Smooth muscle cell (in vitro differentiated cells): ENCODE data around the gene FSIP1. TPM values are rescaled to one million over a fixed set of nuclear protein-coding genes. Genes with fewer than 3 reads are reported as not detected.

ENCODE experiments used
- DNase-seq: peaks from one replicate; lab custom pipeline; 2025; ENCODE audit not compliant: unreplicated experiment; lab: John Stamatoyannopoulos, UW
- H2AFZ ChIP-seq: fragments of 200-600 bp; sonication (generic); 2 replicates; pipeline ENCODE4 v1.6.0; 2016; ENCODE audit warnings: antibody characterized with exemption, low read depth, mild to moderate bottlenecking
- H3F3A ChIP-seq: fragments of 200-600 bp; sonication (generic); 2 replicates; pipeline ENCODE4 v1.6.0; 2017; ENCODE audit warnings: antibody characterized with exemption, low read depth
- H3K27ac ChIP-seq: fragments of 200-600 bp; sonication (generic); 2 replicates; pipeline ENCODE4 v1.5.1; 2016; ENCODE audit warnings: low read depth, mild to moderate bottlenecking
- H3K27me3 ChIP-seq: fragments of 200-600 bp; sonication (generic); 2 replicates; pipeline ENCODE4 v1.6.1; 2016; ENCODE audit warnings: low read depth, mild to moderate bottlenecking
- H3K36me3 ChIP-seq: fragments of 200-600 bp; sonication (generic); 2 replicates; pipeline ENCODE4 v1.5.1; 2016; ENCODE audit warnings: low read depth
- H3K4me1 ChIP-seq: fragments of 200-600 bp; sonication (generic); 2 replicates; pipeline ENCODE4 v1.5.1; 2016; ENCODE audit warnings: low read depth
- H3K4me2 ChIP-seq: fragments of 200-600 bp; sonication (generic); 2 replicates; pipeline ENCODE4 v1.6.0; 2016; ENCODE audit warnings: mild to moderate bottlenecking
- H3K4me3 ChIP-seq: fragments of 200-600 bp; sonication (generic); 2 replicates; pipeline ENCODE4 v1.5.1; 2016; ENCODE audit warnings: mild to moderate bottlenecking
- H3K79me2 ChIP-seq: fragments of 200-600 bp; sonication (generic); 2 replicates; pipeline ENCODE4 v1.6.0; 2016; ENCODE audit warnings: low read depth, mild to moderate bottlenecking
- H3K9ac ChIP-seq: fragments of 200-600 bp; sonication (generic); 2 replicates; pipeline ENCODE4 v1.6.0; 2016; ENCODE audit warnings: low read depth
- H3K9me3 ChIP-seq: fragments of 200-600 bp; sonication (generic); replicated peaks from 2 replicates; pipeline ENCODE4 v1.5.1; 2016; ENCODE audit warnings: low read depth
- H4K20me1 ChIP-seq: fragments of 200-600 bp; sonication (generic); 2 replicates; pipeline ENCODE4 v1.6.0; 2016; ENCODE audit warnings: low read depth
- WGBS: methylation state at CpG from one replicate; pipeline ENCODE4 v1.1.7; 2016; ENCODE audit warnings: low lambda C conversion rate; 5-methylcytosine and 5-hydroxymethylcytosine counted together
- polyA plus RNA-seq: library from polyadenylated mRNA; unstranded; fragments of >200 nt; fragmentation: Nextera tagmentation; extraction: Ambion mirVana; gene quantifications from 2 replicates; pipeline ENCODE4 v1.2.1, GENCODE V29; 2016
- total RNA-seq: library from RNA; depleted of rRNA; stranded (reverse); fragments of >200 nt; gene quantifications from 2 replicates; pipeline ENCODE4 v1.2.3, GENCODE V29; 2014
- TF ChIP-seq, protein P1 (sequence below): fragments of 200-600 bp; sonication (generic); IDR thresholded peaks from 2 replicates; pipeline ENCODE4 v1.5.1; 2017; ENCODE audit warnings: borderline replicate concordance, mild to moderate bottlenecking, antibody characterized with exemption; ENCODE audit not compliant: insufficient read depth, poor library complexity, severe bottlenecking

Gene FSIP1
- total and polyA plus RNA-seq, 2 experiments from 2014 or later, result 0.13 to 0.43 TPM

DNA sequence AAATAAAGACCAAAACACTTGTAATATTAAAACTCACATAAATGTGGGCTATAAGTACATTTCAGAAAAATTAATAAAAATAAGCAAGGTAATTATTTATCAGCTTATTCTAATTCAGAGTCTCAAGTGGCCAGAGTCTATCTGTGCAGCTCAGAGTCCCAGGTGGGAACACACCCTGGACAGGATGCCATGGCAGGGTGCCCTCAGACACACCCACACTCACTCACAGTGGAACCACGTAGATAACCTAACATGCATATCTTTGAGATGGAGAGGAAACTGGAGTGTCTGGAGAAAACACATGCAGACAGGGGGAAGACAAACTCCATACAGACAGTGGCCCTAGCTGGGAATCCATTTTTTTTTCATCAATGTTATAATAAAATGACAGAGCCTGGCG lies 37.2 kb downstream of the FSIP1 start:
- TF ChIP-seq, protein P1, sequence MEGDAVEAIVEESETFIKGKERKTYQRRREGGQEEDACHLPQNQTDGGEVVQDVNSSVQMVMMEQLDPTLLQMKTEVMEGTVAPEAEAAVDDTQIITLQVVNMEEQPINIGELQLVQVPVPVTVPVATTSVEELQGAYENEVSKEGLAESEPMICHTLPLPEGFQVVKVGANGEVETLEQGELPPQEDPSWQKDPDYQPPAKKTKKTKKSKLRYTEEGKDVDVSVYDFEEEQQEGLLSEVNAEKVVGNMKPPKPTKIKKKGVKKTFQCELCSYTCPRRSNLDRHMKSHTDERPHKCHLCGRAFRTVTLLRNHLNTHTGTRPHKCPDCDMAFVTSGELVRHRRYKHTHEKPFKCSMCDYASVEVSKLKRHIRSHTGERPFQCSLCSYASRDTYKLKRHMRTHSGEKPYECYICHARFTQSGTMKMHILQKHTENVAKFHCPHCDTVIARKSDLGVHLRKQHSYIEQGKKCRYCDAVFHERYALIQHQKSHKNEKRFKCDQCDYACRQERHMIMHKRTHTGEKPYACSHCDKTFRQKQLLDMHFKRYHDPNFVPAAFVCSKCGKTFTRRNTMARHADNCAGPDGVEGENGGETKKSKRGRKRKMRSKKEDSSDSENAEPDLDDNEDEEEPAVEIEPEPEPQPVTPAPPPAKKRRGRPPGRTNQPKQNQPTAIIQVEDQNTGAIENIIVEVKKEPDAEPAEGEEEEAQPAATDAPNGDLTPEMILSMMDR, result no peak
- no peaks in the 10 kb centered on the region for H3K4me1 ChIP-seq

DNA sequence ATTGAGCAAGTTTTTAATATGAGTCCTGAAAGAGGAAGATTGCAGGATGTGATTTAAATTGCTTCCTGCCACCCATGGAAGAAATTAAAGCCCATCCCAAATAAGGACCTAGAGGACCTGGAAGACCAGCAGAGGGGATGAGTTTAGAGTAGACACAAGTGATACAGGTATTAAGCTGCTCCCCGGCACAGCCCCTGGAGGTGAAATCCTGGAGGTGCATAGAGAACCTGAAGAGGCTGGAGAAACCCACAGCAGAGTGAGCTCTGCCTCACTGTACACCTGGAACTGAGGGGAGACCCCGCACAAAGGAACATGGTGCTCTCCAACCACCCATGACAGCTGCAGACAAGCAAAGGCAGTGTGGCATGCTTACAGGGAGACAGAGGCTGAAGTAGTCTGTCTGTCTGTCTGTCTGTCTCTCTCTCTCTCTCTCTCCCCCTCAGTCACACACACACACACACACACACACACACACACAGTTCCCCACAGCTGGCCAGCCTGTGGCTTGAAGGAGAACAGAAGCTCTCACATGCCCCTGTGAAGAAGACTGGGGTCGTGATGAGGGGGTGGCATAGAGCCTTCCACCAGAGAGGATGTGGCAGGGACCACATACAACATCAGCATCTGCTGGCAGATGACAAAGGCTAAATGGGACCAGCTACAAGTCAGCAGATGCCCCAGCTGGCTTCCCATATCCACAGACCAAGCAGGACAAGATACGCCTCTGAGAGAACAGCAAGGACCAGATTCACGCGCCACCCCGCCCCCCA lies 38.1 kb downstream of the FSIP1 start:
- DNase-seq, result no peak
- WGBS, result 94% methylated on average over 7 of the region's 7 CpGs
- no peak overlapping the region for H3K27ac ChIP-seq
- H3K9ac ChIP-seq, result no peak overlapping the region
- no peaks in the 10 kb centered on the region for H4K20me1 ChIP-seq
- H3K4me2 ChIP-seq, result no peak overlapping the region
- no peak overlapping the region for H2AFZ ChIP-seq
- no peaks in the 10 kb centered on the region for H3F3A ChIP-seq
- no peak overlapping the region for H3K4me3 ChIP-seq
- no peaks in the 10 kb centered on the region for H3K9me3 ChIP-seq
- no peaks in the 10 kb centered on the region for H3K4me1 ChIP-seq
- H3K79me2 ChIP-seq, result no peaks in the 10 kb centered on the region
- TF ChIP-seq, protein P1, result no peak
- no peaks in the 10 kb centered on the region for H3K36me3 ChIP-seq
- H3K27me3 ChIP-seq, result no peaks in the 10 kb centered on the region

More for the DNA sequence above, 37.2 kb downstream of the FSIP1 start:
- no peak overlapping the region for H2AFZ ChIP-seq
- H3K36me3 ChIP-seq, result no peaks in the 10 kb centered on the region
- H3F3A ChIP-seq, result no peaks in the 10 kb centered on the region
- WGBS, result 65% methylated on average over 2 of the region's 2 CpGs
- H3K4me3 ChIP-seq, result no peak overlapping the region
- H3K27me3 ChIP-seq, result no peaks in the 10 kb centered on the region
- H3K79me2 ChIP-seq, result no peaks in the 10 kb centered on the region
- no peak overlapping the region for H3K4me2 ChIP-seq
- no peaks in the 10 kb centered on the region for H3K9me3 ChIP-seq
- no peak overlapping the region for H3K27ac ChIP-seq
- no peaks in the 10 kb centered on the region for H4K20me1 ChIP-seq
- H3K9ac ChIP-seq, result no peak overlapping the region
- no peak for DNase-seq

DNA sequence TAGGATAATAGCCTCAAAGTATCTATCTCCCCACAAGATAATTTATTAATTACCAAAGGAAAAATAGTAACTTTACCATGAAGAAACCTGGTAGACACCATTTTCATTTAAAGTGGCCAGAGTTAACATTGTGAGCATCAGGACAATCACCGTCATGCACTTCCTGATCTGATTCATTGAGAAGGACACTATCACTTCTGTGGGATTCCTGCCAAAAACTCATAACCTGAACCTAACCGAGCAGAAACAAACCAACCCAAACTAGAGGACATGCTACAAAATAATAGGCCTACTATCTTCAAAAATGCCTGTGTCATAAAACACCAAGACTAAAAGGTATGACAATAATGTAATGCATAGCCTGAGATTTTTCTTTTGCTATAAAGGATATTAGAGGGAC lies 39.0 kb downstream of the FSIP1 start:
- TF ChIP-seq, protein P1, result no peak
- 77% methylated on average over 2 of the region's 2 CpGs for WGBS

DNA sequence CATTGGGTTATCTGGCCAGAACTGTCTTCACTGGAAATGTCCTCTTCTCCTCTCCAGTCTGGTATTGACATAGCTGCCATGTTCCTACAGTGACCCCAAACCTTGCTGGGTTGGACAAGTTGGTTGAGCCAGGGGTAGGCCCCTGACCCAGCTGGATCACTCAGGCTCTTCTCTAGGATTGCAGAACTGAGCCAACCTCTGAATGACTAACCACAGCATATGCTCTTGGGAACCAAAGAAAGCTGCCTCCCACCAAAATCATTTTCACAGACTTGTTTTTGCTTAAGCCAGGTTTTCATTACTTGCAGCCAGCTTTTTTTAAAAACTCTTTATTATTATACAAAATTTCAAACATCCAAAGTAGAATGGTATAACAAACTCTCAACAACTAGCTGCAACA lies 41.4 kb downstream of the FSIP1 start:
- H3K79me2 ChIP-seq, result no peaks in the 10 kb centered on the region
- H3K4me2 ChIP-seq, result no peak overlapping the region
- no peak overlapping the region for H3K27ac ChIP-seq
- no peak overlapping the region for H2AFZ ChIP-seq
- no peaks in the 10 kb centered on the region for H3F3A ChIP-seq
- H3K36me3 ChIP-seq, result no peaks in the 10 kb centered on the region
- H3K4me3 ChIP-seq, result no peak overlapping the region
- no peaks in the 10 kb centered on the region for H3K4me1 ChIP-seq
- H3K9me3 ChIP-seq, result no peaks in the 10 kb centered on the region
- no peak overlapping the region for H3K9ac ChIP-seq
- H4K20me1 ChIP-seq, result no peaks in the 10 kb centered on the region
- TF ChIP-seq, protein P1, result no peak
- DNase-seq, result no peak
- H3K27me3 ChIP-seq, result no peaks in the 10 kb centered on the region

More for the DNA sequence above, 39.0 kb downstream of the FSIP1 start:
- Histone ChIP-seq H3F3A (no peaks in the 10 kb centered on the region), H2AFZ (no peak overlapping the region), H3K27ac (no peak overlapping the region), H3K4me3 (no peak overlapping the region), H3K9ac (no peak overlapping the region), H3K27me3 (no peaks in the 10 kb centered on the region), H3K9me3 (no peaks in the 10 kb centered on the region), H4K20me1 (no peaks in the 10 kb centered on the region), H3K36me3 (no peaks in the 10 kb centered on the region), H3K4me2 (no peak overlapping the region), H3K4me1 (no peaks in the 10 kb centered on the region), H3K79me2 (no peaks in the 10 kb centered on the region)
- DNase-seq, result no peak
